HEK293 (cell line): Measurements from ENCODE around the gene LRRC46.

ENCODE experiments used
- CTCF ChIA-PET: fragments of 350-600 bp; formaldehyde crosslinking; extraction: SDS; loops from one replicate; lab custom pipeline; 2021; ENCODE audit warnings: antibody characterized with exemption; lab: Yijun Ruan, JAX
- POLR2A ChIA-PET: fragments of 300-600 bp; formaldehyde crosslinking; extraction: SDS; loops from one replicate; lab custom pipeline; 2020; ENCODE audit warnings: antibody characterized with exemption, inconsistent platforms; lab: Yijun Ruan, JAX
- H3K27ac ChIP-seq: fragments of 200-500 bp; sonication (Bioruptor generic); 2 replicates; pipeline ENCODE4 v1.5.1; 2014; ENCODE audit warnings: low read depth, low read length, control low read depth, inconsistent platforms; ENCODE audit errors: extremely low read depth
- H3K36me3 ChIP-seq, 2 experiments: fragments of 200-500 bp in 1 of 2; sonication (Bioruptor generic) in 1 of 2; 1 replicate in 1 of 2; 2 replicates in 1 of 2; pipeline ENCODE4 v1.5.1; 2014 to 2017; ENCODE audit warnings: inconsistent platforms in 2 of 2, low read length in 2 of 2; ENCODE audit not compliant: control insufficient read depth in 2 of 2, insufficient read depth in 1 of 2
- H3K4me1 ChIP-seq: fragments of 200-500 bp; sonication (Bioruptor generic); 2 replicates; pipeline ENCODE4 v1.5.1; 2014; ENCODE audit warnings: mild to moderate bottlenecking, low read length, inconsistent platforms; ENCODE audit not compliant: control insufficient read depth, insufficient read depth
- H3K4me3 ChIP-seq: 2 replicates; pipeline ENCODE4 v1.5.1; 2011; ENCODE audit warnings: low read depth, mild to moderate bottlenecking, control low read depth, low read length, moderate library complexity
- H3K9me3 ChIP-seq: fragments of 200-500 bp; sonication (Bioruptor generic); 2 replicates; pipeline ENCODE4 v1.5.1; 2014; ENCODE audit warnings: low read depth, low read length, inconsistent platforms; ENCODE audit not compliant: control insufficient read depth, insufficient read depth
- HOXC10 ChIP-seq: sonication (generic); formaldehyde crosslinking; IDR thresholded peaks from 2 replicates; pipeline ENCODE4 v1.8.1; 2023; ENCODE audit warnings: mild to moderate bottlenecking, missing genetic modification reagents
- INSM2 ChIP-seq: fragments of 450-650 bp; formaldehyde crosslinking; IDR thresholded peaks from 2 replicates; pipeline ENCODE4 v1.5.1; 2016; ENCODE audit warnings: missing biosample characterization, missing genetic modification characterization
- KLF10 ChIP-seq: fragments of 450-650 bp; IDR thresholded peaks from 2 replicates; pipeline ENCODE4 v1.5.1; 2018; ENCODE audit warnings: missing biosample characterization, mild to moderate bottlenecking, missing genetic modification characterization
- MZF1 ChIP-seq: fragments of 450-650 bp; formaldehyde crosslinking; IDR thresholded peaks from 2 replicates; pipeline ENCODE4 v1.5.1; 2017; ENCODE audit warnings: missing biosample characterization, missing genetic modification characterization, borderline replicate concordance
- REPIN1 ChIP-seq: fragments of 450-650 bp; formaldehyde crosslinking; IDR thresholded peaks from 2 replicates; pipeline ENCODE4 v1.5.1; 2017; ENCODE audit warnings: missing biosample characterization, missing genetic modification characterization, low read depth
- SETDB1 ChIP-seq: IDR thresholded peaks from one replicate; pipeline ENCODE4 v1.6.1; 2017; ENCODE audit warnings: mild to moderate bottlenecking, low read length, moderate library complexity, mixed read lengths; ENCODE audit not compliant: insufficient read length
- SP3 ChIP-seq: fragments of 450-650 bp; formaldehyde crosslinking; IDR thresholded peaks from 2 replicates; pipeline ENCODE4 v1.5.1; 2016; ENCODE audit warnings: missing biosample characterization, missing genetic modification characterization
- TRIM28 ChIP-seq: IDR thresholded peaks from 2 replicates; pipeline ENCODE4 v1.6.1; 2011; ENCODE audit warnings: low read length, control low read depth, borderline replicate concordance
- ZFP41 ChIP-seq: fragments of 450-650 bp; formaldehyde crosslinking; IDR thresholded peaks from 2 replicates; pipeline ENCODE4 v1.5.1; 2016; ENCODE audit warnings: missing biosample characterization, missing genetic modification characterization, borderline replicate concordance
- ZNF146 ChIP-seq: fragments of 450-650 bp; formaldehyde crosslinking; IDR thresholded peaks from 2 replicates; pipeline ENCODE4 v1.5.1; 2016; ENCODE audit warnings: missing biosample characterization, missing genetic modification characterization
- ZNF175 ChIP-seq: fragments of 450-650 bp; formaldehyde crosslinking; IDR thresholded peaks from 2 replicates; pipeline ENCODE4 v1.5.1; 2016; ENCODE audit warnings: missing biosample characterization, missing genetic modification characterization
- ZNF184 ChIP-seq: fragments of 450-650 bp; IDR thresholded peaks from 2 replicates; pipeline ENCODE4 v1.5.1; 2018; ENCODE audit warnings: missing biosample characterization, mild to moderate bottlenecking, missing genetic modification characterization
- ZNF223 ChIP-seq: fragments of 450-650 bp; formaldehyde crosslinking; IDR thresholded peaks from 2 replicates; pipeline ENCODE4 v1.5.1; 2016; ENCODE audit warnings: missing biosample characterization, missing genetic modification characterization
- ZNF280D ChIP-seq: fragments of 450-650 bp; formaldehyde crosslinking; IDR thresholded peaks from 2 replicates; pipeline ENCODE4 v1.5.1; 2016; ENCODE audit warnings: missing biosample characterization, missing genetic modification characterization
- ZNF324 ChIP-seq: fragments of 450-650 bp; formaldehyde crosslinking; IDR thresholded peaks from 2 replicates; pipeline ENCODE4 v1.5.1; 2016; ENCODE audit warnings: missing biosample characterization, missing genetic modification characterization
- ZNF416 ChIP-seq: fragments of 450-650 bp; formaldehyde crosslinking; IDR thresholded peaks from 2 replicates; pipeline ENCODE4 v1.5.1; 2016; ENCODE audit warnings: missing biosample characterization, missing genetic modification characterization
- ZNF555 ChIP-seq: fragments of 450-650 bp; formaldehyde crosslinking; conservative IDR thresholded peaks from 2 replicates; pipeline ENCODE4 v1.5.1; 2017; ENCODE audit warnings: missing biosample characterization, mild to moderate bottlenecking, missing genetic modification characterization, inconsistent platforms
- ZNF626 ChIP-seq: fragments of 450-650 bp; sonication (Bioruptor Pico); formaldehyde crosslinking; IDR thresholded peaks from 2 replicates; pipeline ENCODE4 v1.5.1; 2018; ENCODE audit warnings: missing biosample characterization, missing genetic modification characterization, inconsistent platforms
- ZNF639 ChIP-seq: fragments of 450-650 bp; formaldehyde crosslinking; IDR thresholded peaks from 2 replicates; pipeline ENCODE4 v1.5.1; 2016; ENCODE audit warnings: missing biosample characterization, missing genetic modification characterization
- ZNF776 ChIP-seq: fragments of 450-650 bp; formaldehyde crosslinking; IDR thresholded peaks from 2 replicates; pipeline ENCODE4 v1.5.0; 2017; ENCODE audit warnings: missing biosample characterization, missing genetic modification characterization, borderline replicate concordance
- ZNF777 ChIP-seq: fragments of 450-650 bp; formaldehyde crosslinking; IDR thresholded peaks from 2 replicates; pipeline ENCODE4 v1.5.1; 2017; ENCODE audit warnings: missing biosample characterization, missing genetic modification characterization, borderline replicate concordance
- ZSCAN4 ChIP-seq: fragments of 450-650 bp; formaldehyde crosslinking; IDR thresholded peaks from 2 replicates; pipeline ENCODE4 v1.5.1; 2017; ENCODE audit warnings: missing biosample characterization, missing genetic modification characterization
- ZSCAN5A ChIP-seq: fragments of 450-650 bp; formaldehyde crosslinking; IDR thresholded peaks from 2 replicates; pipeline ENCODE4 v1.5.1; 2016; ENCODE audit warnings: missing biosample characterization, missing genetic modification characterization

The LRRC46 gene

GRCh38 chr17:47813077-47813476, 18.4 kb upstream of the LRRC46 start (continued):
- TF ChIP-seq ZNF280D (tag by site-specific recombination), result no peak
- TF ChIP-seq TRIM28, result no peak
- no peak for TF ChIP-seq ZNF776 (tag by site-specific recombination)
- TF ChIP-seq MZF1 (tag by site-specific recombination), result no peak
- no peak for TF ChIP-seq KLF10 (tag by site-specific recombination)
- TF ChIP-seq ZNF324 (tag by site-specific recombination), result no peak
- no peak for TF ChIP-seq SETDB1
- TF ChIP-seq REPIN1 (tag by site-specific recombination), result no peak

GRCh38 chr17:47813512-47814031, 17.9 kb upstream of the LRRC46 start:
- Histone ChIP-seq H3K4me1 (no peaks in the 10 kb centered on the region), H3K27ac (no peak overlapping the region), H3K4me3 (no peak overlapping the region), H3K36me3 (peaks cover 0 to 71% of the 10 kb centered on the region in 2 experiments; a peak in 2 of 3 replicates), H3K9me3 (no peaks in the 10 kb centered on the region)
- POLR2A ChIA-PET, result no interaction called here
- CTCF ChIA-PET, result interaction anchor here (0.6 to 1.4 kb wide), 3 partner anchors 11 to 12 kb away, joined by 3 read pairs; no protein-coding TSS in a partner anchor
- no peak for TF ChIP-seq ZNF416 (tag by site-specific recombination)
- no peak for TF ChIP-seq HOXC10
- TF ChIP-seq ZSCAN5A (tag by site-specific recombination), result no peak
- TF ChIP-seq ZNF223 (tag by site-specific recombination), result no peak
- TF ChIP-seq ZNF175 (tag by site-specific recombination), result no peak
- TF ChIP-seq ZNF777 (tag by site-specific recombination), result no peak
- TF ChIP-seq SP3 (tag by site-specific recombination), result no peak
- no peak for TF ChIP-seq ZFP41 (tag by site-specific recombination)
- TF ChIP-seq ZSCAN4 (tag by site-specific recombination), result no peak
- TF ChIP-seq ZNF555 (tag by site-specific recombination), result no peak
- no peak for TF ChIP-seq ZNF184 (tag by site-specific recombination)
- no peak for TF ChIP-seq ZNF146 (tag by site-specific recombination)
- no peak for TF ChIP-seq ZNF639
- no peak for TF ChIP-seq ZNF280D (tag by site-specific recombination)
- TF ChIP-seq INSM2 (tag by site-specific recombination), result no peak
- TF ChIP-seq ZNF626 (tag by site-specific recombination), result no peak
